Stimulated activated CD4-positive, alpha-beta T cell treated with anti-CD3 and anti-CD28 coated beads, Interleukin-2, amount 100 ng/mL, for 48 hours (primary cell): ENCODE data around the gene MKRN2.

Experiments used
- DNase-seq, 2 donors: peaks; one replicate each; pipeline ENCODE4 v3.0.0-alpha.2; 2020

Gene MKRN2

DNA sequence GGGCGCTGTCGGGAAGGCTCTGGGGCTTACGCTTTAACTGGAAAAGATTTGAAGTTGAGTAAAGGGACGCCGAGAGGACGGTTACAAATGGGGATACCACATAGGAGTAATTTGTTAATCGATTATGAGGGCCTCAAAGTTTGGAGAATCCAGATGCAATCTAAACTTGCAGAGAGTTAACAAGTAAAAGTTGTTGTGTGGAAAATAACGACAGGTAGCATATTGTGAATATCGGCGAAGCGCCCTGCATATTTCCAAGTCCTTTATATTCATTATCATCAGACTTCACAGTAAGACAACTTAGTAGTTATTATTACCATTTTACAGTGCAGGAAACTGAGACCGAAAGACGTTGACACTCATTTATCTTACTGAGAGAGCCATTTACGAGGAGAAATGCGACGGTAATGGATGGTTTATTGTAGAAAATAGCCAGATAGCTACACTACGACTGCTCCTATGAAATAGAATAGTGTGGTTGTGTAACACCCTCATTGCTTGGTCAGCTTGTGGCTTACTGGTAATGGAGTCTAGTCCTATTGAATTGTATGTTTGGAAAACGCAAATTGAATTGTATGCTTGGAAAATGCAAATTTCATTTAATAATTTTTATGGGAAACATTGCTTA is 700 bp downstream of the MKRN2 start:
- no peak for DNase-seq

DNA sequence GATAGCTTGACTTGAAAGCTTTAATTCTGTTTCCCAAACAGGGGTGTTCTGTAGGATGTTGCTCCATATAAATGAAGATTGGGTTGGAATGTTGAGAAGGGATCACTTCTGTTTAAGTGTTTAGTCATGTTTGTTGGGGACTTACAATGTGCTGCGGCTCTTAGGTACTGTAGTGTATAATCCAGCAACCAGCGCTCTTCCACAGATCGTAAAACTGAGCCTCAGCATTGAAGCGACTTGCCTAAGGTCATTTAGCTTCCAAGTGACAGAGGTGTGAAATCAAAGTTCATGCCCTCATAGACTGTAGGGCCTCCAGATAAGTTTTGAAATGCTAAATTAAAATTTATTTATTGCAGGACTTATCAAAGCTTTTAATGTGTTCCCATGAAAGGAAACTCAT is 1.8 kb downstream of the MKRN2 start:
- DNase-seq, result no peak

DNA sequence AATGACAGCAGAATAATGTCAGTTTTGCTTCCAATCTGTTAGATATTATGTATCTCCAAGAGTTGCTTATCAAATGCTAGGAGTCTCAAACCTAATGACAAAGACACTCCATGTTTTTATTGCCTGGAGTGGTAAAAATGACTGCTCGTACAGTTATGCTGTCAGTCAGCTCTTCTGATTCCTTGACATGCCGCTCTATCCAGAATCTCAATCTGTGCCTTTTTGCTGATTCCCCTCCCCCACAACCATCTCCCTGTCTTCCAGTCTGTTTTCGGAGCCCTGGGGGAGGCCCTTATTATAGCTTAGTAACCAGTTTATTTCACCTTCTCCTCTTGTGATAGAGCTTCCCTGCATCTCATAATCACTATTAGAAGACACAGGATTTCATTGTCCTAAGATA is 2.6 kb downstream of the MKRN2 start:
- DNase-seq, result no peak

DNA sequence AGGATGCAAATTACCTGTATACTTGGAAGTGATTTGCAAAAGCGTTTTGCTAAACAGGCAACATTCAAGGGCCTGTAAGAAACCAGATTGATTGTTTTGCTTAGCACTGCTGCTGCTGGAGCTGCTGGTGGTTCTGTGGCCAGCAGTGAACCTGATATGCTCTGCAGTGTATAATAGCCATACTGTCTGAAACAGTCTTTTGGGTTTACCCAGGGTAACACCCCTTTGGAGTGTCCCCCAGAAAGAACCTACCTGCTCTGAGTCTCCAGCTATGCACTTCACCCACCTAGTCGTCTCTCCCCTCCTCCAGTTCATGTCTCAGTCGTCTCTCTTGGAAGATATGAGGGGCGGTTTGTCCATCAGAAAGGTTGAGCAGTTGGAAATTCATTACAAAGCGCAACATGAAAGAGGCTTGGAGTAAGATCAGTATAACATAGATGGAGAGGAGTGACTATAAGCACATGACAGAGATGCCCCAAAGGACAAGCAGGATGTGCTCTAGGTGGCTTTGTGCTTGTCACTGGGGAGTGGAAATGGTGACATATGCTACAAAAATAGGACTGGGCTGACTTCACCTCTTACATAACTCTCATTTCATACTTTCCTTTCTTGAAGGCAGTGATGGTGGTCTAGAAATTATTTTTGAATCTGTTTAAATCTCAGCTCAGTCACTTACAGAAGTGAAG is 3.8 kb downstream of the MKRN2 start:
- no peak for DNase-seq

DNA sequence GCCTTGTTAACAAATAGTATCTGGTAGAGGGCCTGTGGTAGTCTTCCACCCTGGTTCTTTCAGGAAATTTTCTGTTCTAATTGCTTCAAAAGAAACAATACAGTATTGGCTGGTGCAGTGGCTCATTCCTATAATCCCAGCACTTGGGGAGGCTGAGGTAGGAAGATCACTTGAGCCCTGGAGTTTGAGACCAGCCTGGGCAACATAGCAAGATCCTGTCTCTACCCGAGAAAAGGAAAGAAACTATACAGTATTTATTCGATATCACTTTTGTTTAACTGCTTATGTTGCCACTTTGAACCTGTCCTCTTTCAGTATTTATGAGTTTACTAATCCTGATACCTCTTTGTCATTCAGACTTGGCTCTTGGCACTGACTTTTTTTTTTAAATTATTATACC is 4.5 kb downstream of the MKRN2 start:
- no peak for DNase-seq

DNA sequence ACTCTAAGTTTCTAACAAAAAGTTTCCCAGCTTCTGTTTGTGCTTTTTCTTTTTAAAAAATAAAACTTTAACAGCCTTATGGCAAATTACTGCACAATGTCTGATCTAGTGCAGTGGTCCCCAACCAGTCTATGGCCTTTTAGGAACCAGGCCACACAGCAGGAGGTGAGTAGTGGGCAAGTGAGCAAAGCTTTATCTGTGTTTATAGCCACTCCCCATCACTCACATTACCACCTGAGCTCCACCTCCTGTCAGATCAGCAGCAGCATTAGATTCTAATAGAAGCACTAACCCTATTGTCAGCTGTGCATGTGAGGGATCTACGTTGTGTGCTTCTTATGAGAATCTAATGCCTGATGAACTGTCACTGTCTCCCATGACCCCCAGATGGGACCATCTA is 5.6 kb downstream of the MKRN2 start:
- no peak for DNase-seq

DNA sequence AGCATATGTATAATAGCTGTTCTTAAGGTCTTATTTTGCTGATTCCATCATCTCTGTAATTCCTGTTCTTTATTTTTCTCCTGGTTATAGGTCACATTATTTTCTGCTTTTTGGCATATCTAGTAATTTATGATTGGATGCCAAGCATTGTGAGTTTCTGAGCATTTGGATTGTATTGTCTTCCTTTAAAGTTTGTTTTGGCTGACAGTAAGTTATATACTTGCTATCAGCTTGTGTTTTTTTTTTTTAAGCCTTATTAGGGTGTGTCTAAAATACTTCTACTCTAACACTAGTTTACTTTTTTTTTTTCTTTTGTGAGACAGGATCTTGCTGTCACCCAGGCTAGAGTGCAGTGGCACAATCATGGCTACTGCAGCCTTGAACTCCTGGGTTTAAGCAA is 10.1 kb downstream of the MKRN2 start:
- no peak for DNase-seq

DNA sequence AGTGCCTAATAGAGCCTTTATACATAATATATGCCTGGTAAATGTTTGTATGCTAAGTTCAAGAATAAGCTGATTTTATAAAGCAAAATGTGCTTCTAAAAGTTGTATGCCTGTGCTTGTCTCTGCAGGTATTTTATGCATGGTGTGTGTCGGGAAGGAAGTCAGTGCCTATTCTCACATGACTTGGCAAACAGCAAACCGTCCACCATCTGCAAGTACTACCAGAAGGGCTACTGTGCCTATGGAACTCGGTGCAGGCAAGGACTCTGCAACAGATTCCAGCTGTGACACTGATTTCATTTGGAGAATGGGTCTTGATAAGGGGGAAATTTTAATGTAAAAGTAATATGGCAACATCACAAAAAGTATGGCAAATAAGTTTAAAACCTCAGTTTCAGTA is 11.9 kb downstream of the MKRN2 start:
- no peak for DNase-seq

DNA sequence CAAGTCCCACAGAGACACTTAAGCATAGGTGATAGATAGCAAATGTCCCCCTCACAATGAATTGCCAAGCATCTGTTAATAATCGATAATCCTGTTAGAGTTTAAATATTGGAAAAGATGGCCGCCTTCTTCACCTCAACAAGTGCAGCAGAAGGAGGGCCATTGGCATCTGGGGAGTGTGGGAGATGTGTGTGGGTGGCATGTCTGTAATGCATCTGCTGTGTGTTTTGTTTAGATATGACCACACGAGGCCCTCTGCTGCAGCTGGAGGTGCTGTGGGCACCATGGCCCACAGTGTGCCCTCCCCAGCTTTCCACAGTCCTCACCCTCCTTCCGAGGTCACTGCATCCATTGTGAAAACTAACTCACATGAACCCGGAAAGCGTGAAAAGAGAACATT is 12.9 kb downstream of the MKRN2 start:
- DNase-seq, result no peak

DNA sequence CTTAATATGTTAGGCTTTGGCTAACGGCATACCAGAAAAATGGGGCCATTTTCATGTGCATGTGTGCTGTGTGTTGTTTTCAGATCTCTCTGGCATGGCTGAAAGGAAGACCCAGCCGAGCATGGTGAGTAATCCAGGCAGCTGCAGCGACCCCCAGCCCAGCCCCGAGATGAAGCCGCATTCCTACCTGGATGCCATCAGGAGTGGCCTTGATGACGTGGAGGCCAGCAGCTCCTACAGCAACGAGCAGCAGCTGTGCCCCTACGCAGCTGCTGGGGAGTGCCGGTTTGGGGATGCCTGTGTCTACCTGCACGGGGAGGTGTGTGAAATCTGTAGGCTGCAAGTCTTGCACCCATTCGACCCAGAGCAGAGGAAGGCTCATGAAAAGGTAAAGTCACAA is 15.1 kb downstream of the MKRN2 start:
- no peak for DNase-seq

DNA sequence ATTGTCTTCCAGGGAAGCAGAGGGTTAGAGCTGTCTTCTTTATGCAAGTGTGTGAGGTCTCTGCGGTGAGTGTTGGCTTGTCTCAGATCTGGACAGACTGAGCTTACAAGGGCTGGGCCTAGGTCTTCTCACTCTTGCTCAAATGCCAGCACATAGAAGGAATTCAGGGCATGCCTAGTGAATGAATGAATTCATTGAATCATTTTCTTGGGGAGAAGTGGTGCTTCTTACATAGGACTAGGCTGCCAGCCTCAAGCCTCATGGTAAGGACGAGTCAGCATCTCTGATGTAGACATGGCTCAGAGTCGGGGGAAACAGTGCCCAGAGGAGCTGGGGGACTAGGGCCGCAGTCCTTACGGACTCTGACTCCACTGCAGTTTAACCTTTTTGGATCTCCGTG is 17.2 kb downstream of the MKRN2 start:
- no peak for DNase-seq

DNA sequence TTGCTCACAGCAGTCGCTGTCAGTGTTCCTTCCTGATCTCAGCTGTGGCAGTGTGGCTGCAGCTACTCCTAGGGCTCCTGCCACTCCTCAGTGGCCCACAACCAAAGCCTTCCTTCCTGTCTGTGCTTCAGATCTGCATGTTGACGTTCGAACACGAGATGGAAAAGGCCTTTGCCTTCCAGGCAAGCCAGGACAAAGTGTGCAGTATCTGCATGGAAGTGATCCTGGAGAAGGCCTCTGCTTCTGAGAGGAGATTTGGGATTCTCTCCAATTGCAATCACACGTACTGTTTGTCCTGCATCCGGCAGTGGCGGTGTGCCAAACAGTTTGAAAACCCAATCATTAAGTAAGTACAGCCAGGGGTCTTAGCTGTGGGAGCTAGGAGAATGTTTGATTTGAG is 17.8 kb downstream of the MKRN2 start:
- no peak for DNase-seq

DNA sequence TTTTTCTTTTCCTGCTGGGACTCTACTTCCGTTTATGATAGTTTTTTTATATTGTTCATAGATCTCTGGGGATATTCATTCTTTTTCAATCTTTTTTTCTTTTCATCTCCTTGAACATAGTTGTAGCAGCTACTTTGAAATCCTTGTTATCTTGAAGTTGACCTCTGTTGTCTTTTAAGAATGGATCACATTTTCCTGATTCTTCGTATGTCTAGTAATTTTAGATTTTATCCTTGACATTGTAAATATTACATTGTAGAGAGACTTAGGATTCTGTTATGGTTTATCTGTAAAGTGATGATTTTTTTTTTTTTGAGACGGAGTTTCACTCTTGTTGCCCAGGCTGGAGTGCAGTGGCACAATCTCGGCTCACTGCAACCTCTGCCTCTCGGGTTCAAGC is 20.5 kb downstream of the MKRN2 start:
- DNase-seq, result no peak

DNA sequence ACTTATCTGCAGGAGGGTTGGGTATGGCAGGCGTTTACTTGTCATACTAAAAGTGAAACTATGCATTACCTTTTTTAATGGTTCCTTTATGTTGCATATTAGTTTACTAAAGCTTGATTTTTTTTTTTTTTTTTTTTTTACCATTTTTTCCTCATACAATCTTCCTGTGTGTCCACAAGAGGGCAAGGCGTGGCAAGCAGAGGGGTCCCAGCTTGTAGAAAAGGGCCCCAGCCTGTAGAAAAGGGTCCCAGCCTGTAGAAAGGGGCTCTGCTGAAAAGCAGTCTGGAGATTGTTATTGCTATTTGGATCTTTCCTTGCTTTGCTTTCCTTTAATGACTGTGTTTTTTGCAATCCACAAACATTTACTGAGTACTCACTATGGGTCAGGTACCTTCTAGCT is 21.9 kb downstream of the MKRN2 start:
- DNase-seq, result no peak

DNA sequence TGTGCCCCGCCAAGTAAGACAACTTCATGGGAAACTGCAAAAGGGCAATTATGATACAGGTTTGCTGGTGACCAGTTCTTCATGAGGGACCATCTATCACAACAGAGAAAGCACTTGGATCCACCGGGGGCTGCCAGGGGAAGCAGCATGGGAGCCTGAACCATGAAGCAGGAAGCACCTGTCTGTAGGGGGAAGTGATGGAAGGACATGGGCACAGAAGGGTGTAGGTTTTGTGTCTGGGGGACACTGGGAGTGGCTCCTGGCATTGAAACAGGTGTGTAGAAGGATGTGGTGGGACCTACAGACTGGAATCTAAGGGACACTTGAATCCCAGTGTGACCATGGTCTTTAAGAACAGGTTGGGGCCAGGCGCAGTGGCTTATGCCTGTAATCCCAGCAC is 22.6 kb downstream of the MKRN2 start:
- no peak for DNase-seq

DNA sequence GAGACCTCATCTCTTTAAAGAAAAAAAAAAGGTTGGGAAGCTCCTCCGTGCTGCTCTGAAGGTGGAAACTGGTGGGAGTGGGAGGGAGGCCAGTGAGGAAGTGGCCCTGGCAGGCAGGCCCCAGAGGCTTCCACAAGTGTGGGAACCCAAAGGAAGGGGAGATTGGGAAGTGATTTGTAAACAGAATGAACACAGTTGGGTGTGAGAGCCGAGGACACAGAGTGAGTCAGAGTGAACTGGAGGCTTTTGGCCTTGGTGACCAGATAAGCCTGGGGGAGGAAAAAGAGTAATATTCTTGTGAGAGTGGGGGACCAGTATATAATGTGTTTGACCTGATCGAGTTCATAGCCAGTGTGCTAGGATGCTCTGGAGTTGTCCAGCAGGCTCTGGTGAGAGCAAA is 23.0 kb downstream of the MKRN2 start:
- DNase-seq, result no peak

DNA sequence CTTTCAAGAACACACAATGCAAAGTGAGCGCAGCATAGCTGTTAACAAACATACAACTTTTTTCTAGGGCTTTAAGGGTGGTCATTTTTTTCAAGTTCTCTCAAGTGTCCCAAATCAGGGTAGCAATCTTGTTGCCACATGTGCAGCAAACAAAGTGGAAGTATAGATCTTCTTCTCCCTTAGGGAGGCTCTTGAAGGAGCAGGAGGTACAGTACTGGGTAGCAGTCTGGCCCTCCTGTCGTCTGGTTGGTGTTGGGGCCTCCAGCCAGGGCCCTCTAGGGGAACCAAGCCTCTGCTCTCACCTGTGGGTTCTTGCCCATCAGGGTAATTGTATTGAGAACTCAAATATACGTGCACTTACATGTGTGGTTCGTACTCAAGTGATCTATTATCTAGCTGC is 25.8 kb downstream of the MKRN2 start:
- DNase-seq, result no peak

DNA sequence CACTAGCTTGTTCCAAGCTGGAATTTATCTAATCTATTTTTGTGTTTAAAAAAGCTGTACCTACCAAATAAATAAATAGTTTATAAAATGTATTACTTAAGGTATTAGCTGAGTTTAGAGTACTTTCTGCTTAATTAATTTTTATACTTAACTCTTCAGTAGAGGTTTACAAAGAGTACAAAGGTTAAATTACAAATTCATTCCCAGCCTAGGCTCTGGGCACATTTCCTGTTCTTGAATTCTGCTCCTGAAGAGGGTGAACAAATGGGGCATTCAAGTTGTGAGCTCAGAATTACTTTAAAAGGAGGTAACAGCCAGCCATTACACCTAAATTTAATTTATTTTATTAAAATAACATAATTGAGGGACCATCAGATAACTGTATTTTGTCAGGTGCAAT is 26.4 kb downstream of the MKRN2 start:
- DNase-seq, result no peak

DNA sequence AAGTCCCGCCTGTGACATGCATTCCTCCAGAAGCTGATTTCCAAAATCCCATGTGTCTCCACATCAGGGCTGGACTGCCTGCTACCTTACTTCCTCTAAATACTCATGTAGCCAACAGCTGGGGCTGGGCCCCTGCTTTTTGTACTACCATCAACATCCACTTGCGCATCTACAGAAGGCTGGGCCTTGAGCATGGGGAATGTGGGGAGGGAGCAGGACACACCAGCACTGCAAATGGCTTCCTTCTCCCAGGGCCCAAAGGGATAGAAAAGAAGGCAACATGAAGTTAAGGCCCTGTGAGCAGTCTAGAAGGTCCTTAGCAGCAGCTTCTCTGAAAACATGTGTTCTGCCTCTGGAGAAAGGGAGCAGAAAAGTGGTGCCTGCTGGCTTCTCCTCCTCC is 27.2 kb downstream of the MKRN2 start:
- no peak for DNase-seq

DNA sequence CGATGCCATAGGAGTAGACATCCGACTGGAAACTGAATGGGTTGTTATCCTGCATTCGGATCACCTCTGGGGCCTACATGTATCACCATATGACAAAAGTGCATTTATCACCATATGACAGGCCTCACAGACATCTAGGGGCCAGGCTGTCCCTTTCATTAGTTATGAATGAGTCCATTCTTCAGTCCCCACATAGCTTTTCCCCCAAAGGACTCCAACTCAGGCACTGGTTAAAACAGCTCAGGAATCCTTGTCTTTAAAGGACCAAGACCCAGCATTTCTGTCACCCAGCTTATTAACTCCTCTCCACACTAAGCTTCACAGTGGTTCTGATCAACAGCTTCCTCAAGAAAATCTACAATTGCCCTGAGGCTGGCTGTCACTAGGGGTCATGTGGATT is 28.3 kb downstream of the MKRN2 start:
- DNase-seq, result no peak

DNA sequence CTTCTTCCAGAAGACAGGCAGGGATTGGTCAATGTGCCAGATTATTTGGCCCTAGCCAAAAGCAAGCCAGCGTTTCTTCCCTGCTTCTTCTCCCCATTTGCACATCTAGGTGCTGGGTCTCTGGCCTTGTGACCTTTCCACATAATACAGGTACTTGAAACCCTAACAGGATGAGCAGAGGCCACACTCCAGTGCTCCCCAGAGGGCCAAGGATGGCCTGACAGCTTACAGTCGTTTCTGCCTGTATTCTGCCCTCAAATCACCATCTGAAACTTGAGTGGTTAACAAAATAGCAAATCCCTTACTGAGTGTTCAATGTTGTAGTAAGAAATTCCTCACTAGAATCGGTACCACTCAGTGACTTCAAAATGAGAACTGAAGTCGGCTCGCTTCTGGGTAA is 29.1 kb downstream of the MKRN2 start:
- no peak for DNase-seq

DNA sequence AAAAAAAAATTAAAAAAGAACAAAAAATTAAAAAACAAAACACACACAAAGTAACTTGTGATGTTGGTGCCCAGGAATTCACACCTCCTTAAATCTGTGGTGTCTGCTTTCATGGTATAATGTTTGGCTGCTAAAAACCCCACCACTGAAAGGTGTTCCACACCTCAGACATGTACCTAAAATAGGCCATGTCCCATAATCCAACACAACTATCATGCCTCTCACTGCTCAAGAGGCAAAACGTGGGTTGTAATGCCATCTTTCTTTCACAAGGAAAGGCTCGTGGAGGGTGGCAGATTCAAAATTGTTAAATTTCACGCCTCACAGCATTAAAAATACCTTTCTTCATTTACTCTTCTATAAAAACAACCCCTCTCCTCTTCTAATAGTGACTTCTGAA is 29.5 kb downstream of the MKRN2 start:
- DNase-seq, result no peak

DNA sequence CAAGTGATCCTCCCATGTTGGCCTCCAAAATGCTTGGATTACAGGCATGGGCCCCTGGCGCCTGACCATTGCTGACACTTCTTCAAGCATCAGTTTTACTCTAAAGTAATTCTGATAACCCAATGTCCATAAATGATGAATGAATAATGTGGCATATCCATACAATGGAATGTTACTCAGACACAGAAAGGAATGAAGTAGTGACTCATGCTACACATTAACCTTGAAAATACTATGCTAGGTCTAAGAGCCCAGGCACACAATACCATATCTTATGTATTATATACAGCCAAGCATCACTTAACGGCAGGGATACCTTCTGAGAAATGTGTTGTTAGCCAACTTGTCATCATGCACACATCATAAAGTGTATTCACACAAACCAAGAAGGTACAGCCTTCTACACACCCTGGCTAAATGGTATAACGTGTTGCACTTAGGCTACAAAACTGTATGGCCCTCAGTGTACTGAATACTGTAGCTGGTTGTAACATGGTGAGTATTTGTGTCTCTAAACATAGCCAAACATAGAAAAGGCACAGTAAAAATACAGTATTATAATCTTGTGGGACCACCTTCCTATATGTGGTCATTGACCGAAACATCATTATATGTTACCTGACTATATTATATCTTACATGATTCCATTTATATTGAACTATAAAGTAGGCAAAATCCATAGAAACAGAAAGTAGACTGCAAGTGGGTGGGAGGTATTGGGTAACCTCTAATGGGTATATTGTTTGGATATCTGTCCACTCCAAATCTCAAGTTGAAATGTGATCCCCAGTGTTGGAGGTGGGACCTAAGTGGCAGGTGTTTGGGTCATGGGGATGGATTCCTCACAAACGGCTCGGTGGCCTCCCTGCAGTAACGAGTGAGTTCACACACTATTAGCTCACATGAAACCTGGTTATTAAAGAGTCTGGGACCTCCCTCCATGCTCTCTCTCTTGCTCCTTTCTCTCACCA is 31.4 kb downstream of the MKRN2 start:
- no peak for DNase-seq

DNA sequence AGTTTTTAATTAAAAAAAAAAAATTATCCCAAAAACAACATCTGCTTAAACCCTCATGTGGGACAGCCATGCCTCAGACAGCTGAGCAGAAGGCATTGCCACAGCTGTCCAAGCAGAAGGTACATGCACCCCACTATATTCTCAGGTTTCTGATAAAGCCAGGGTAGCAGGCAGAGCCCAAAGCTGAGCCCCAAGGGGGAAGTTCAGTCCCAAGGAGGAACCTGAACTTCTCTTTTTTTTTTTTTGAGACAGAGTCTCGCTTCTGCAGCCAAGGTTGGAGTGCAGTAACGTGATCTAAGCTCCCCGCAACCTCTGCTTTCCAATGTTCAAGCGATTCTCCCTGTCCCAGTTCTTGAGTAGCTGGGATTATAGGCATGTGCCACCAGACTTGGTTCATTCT is 33.2 kb downstream of the MKRN2 start:
- no peak for DNase-seq
